ENCODE results near the gene HOXB3.

The HOXB3 gene

GRCh38 chr17:48553190-48553547 lies 36.9 kb downstream of the HOXB3 start:
- Histone ChIP-seq H3K9me3 (ENCODE audit: severe bottlenecking) (no peaks in the 10 kb centered on the region), H3K27me3 (ENCODE audit: insufficient read depth, poor library complexity, severe bottlenecking) (no peaks in the 10 kb centered on the region), H3K36me3 (ENCODE audit: low read depth) (peaks cover 19% of the 10 kb centered on the region), H3K4me3 (ENCODE audit: severe bottlenecking) (no peak overlapping the region), H3K27ac (ENCODE audit: poor library complexity, severe bottlenecking) (no peak overlapping the region), H3K4me1 (ENCODE audit: insufficient read depth, poor library complexity, severe bottlenecking) (peaks cover 15% of the 10 kb centered on the region)
- ATAC-seq (ENCODE audit: low read depth) = no peak
- TF ChIP-seq, protein P1, sequence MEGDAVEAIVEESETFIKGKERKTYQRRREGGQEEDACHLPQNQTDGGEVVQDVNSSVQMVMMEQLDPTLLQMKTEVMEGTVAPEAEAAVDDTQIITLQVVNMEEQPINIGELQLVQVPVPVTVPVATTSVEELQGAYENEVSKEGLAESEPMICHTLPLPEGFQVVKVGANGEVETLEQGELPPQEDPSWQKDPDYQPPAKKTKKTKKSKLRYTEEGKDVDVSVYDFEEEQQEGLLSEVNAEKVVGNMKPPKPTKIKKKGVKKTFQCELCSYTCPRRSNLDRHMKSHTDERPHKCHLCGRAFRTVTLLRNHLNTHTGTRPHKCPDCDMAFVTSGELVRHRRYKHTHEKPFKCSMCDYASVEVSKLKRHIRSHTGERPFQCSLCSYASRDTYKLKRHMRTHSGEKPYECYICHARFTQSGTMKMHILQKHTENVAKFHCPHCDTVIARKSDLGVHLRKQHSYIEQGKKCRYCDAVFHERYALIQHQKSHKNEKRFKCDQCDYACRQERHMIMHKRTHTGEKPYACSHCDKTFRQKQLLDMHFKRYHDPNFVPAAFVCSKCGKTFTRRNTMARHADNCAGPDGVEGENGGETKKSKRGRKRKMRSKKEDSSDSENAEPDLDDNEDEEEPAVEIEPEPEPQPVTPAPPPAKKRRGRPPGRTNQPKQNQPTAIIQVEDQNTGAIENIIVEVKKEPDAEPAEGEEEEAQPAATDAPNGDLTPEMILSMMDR (IDR thresholded peaks at IDR 0.05; ENCODE audit: poor library complexity, severe bottlenecking) = no peak
- DNase-seq (ENCODE audit: low spot score) = no peak

DNA sequence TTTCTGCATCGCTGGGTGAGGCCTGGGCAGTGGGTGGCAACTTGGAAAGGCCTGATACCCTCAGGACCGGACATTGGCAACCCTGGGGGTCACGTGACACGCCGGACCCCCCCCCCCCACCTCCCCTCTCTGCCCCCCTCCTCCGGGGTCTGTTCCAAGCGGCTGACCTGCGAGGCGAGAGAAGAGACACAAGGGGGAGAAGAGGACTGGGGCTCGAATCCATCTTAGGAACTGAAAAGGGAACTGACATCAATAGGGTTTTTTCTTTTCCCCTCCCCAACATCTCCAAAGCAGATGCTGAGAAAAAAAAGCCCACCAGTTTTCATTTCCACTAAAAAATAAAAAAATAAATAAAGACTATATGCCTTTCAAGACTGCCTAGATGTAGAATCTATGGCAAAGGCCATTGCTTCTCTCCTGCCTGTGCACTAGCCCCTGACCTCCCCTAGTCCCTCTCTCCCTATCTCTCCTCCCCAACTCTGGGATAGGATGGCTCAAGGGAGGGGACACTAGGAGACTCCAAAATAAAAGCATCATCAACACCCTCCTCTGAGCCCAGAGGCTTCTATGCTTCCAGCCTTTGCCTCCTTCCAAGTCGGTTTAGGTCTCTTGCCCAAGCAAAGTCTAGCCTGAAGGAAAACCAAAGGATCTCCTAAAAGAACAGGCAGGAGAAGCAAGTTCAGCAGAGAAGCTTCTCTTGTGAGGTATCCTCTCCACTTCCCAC lies 37.4 kb downstream of the HOXB3 start:
- no peak for DNase-seq (ENCODE audit: low spot score)
- Histone ChIP-seq H3K4me1 (ENCODE audit: insufficient read depth, poor library complexity, severe bottlenecking) (peaks cover 15% of the 10 kb centered on the region), H3K9me3 (ENCODE audit: severe bottlenecking) (no peaks in the 10 kb centered on the region), H3K4me3 (ENCODE audit: severe bottlenecking) (no peak overlapping the region), H3K36me3 (ENCODE audit: low read depth) (peaks cover 19% of the 10 kb centered on the region), H3K27ac (ENCODE audit: poor library complexity, severe bottlenecking) (no peak overlapping the region), H3K27me3 (ENCODE audit: insufficient read depth, poor library complexity, severe bottlenecking) (no peaks in the 10 kb centered on the region)
- no peak for ATAC-seq (ENCODE audit: low read depth)
- TF ChIP-seq, protein P1 (IDR thresholded peaks at IDR 0.05; ENCODE audit: poor library complexity, severe bottlenecking) = no peak

- TF ChIP-seq, protein P1 (IDR thresholded peaks at IDR 0.05; ENCODE audit: poor library complexity, severe bottlenecking) = no peak
- DNase-seq (ENCODE audit: low spot score) (no peak), ATAC-seq (ENCODE audit: low read depth) (no peak)
- Histone ChIP-seq H3K27me3 (ENCODE audit: insufficient read depth, poor library complexity, severe bottlenecking) (no peaks in the 10 kb centered on the region), H3K4me3 (ENCODE audit: severe bottlenecking) (no peak overlapping the region), H3K4me1 (ENCODE audit: insufficient read depth, poor library complexity, severe bottlenecking) (peaks cover 11% of the 10 kb centered on the region), H3K27ac (ENCODE audit: poor library complexity, severe bottlenecking) (no peak overlapping the region), H3K9me3 (ENCODE audit: severe bottlenecking) (no peaks in the 10 kb centered on the region), H3K36me3 (ENCODE audit: low read depth) (peaks cover 19% of the 10 kb centered on the region)
Observed at GRCh38 chr17:48551596-48552465, 38.2 kb downstream of the HOXB3 start.

DNA sequence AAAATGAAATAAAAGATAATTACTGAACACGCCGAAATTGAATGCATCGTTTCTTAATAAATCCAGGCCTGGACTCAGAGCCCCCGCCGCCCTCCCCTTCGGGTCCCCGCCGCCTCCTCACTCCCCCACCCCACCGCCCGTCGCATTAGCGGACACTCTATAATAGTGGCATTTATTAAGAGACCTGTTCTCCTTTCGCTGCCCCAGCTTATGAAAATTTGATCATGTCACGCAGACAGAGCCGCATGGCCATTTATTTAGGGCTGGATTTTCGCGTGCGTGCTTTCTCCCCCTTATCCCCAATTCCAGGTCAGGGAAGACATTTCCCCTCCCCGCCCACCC lies 38.9 kb downstream of the HOXB3 start:
- TF ChIP-seq, protein P1 (IDR thresholded peaks at IDR 0.05; ENCODE audit: poor library complexity, severe bottlenecking) = no peak
- H3K4me1 ChIP-seq (ENCODE audit: insufficient read depth, poor library complexity, severe bottlenecking) = peaks cover 5% of the 10 kb centered on the region
- peaks cover 19% of the 10 kb centered on the region for H3K36me3 ChIP-seq (ENCODE audit: low read depth)
- ATAC-seq (ENCODE audit: low read depth) (no peak), DNase-seq (ENCODE audit: low spot score) (no peak)
- no peaks in the 10 kb centered on the region for H3K9me3 ChIP-seq (ENCODE audit: severe bottlenecking)
- H3K4me3 ChIP-seq (ENCODE audit: severe bottlenecking) = no peak overlapping the region
- H3K27ac ChIP-seq (ENCODE audit: poor library complexity, severe bottlenecking) = no peak overlapping the region
- H3K27me3 ChIP-seq (ENCODE audit: insufficient read depth, poor library complexity, severe bottlenecking) = no peaks in the 10 kb centered on the region
